Lower leg skin (tissue), 4 donors: Measurements from ENCODE around the gene AHNAK2. TPM values are rescaled to one million over a fixed set of nuclear protein-coding genes. Genes with fewer than 3 reads are reported as not detected.

Experiments
- DNase-seq, 2 donors: peaks; one replicate each; pipeline ENCODE4 v3.0.0-alpha.2; 2019; ENCODE audit warnings: low spot score in 2 of 2
- H3K4me3 ChIP-seq: fragments of 200-600 bp; sonication (generic); 2 replicates; pipeline ENCODE4 v1.5.1; 2017; ENCODE audit warnings: mild to moderate bottlenecking, low read depth; ENCODE audit not compliant: poor library complexity, severe bottlenecking
- CTCF ChIP-seq, 3 donors: fragments of 450-650 bp; IDR thresholded peaks; one replicate each; pipeline ENCODE4 v1.5.1; 2016; ENCODE audit warnings: antibody characterized with exemption in 3 of 3, mild to moderate bottlenecking in 3 of 3, moderate library complexity in 2 of 3
- POLR2A ChIP-seq, 2 donors: fragments of 450-650 bp; IDR thresholded peaks; one replicate each; pipeline ENCODE4 v1.6.1; 2016 to 2017; ENCODE audit warnings: antibody characterized with exemption in 2 of 2, mild to moderate bottlenecking in 1 of 2, moderate library complexity in 1 of 2
- WGBS, 2 donors: methylation state at CpG; one replicate each; pipeline ENCODE4 v1.1.5; 2018; 5-methylcytosine and 5-hydroxymethylcytosine counted together
- intact Hi-C: fragments of 100-400 bp; cut with DNase I; formaldehyde crosslinking; loops from one replicate; pipeline ENCODE4 v1.15.0; 2023; ENCODE audit warnings: low total_unique reads
- total RNA-seq, 4 donors: library from RNA; depleted of rRNA; stranded (reverse); fragments of >200 nt; gene quantifications; one replicate each; pipeline ENCODE4 v1.1.0, GENCODE V29; 2016

AHNAK2 gene
- total RNA-seq, 4 donors from 2014 or later, result 671 to 950 (median 756) TPM

GRCh38 chr14:104930526-104931303 is 47.5 kb downstream of the AHNAK2 start:
- intact Hi-C loops, result no loop called here
- no peak for TF ChIP-seq POLR2A (IDR thresholded peaks at IDR 0.05)
- TF ChIP-seq CTCF (IDR thresholded peaks at IDR 0.05), result no peak
- H3K4me3 ChIP-seq, result no peak overlapping the region
- WGBS, 2 donors, result 63 to 70% methylated on average over 10 of the region's 10 CpGs
- peak in 1 of 2 donors; percentile 84 for DNase-seq

GRCh38 chr14:104929268-104930230 is 48.6 kb downstream of the AHNAK2 start:
- DNase-seq, result no peak
- no peak for TF ChIP-seq POLR2A (IDR thresholded peaks at IDR 0.05)
- no peak for TF ChIP-seq CTCF (IDR thresholded peaks at IDR 0.05)
- H3K4me3 ChIP-seq, result no peak overlapping the region
- intact Hi-C loops, result no loop called here
- 81% methylated on average over 10 to 14 of the region's 15 CpGs for WGBS, 2 donors

- 80 to 83% methylated on average over 16 to 17 of the region's 17 CpGs for WGBS, 2 donors
- no peak for DNase-seq
- H3K4me3 ChIP-seq, result no peak overlapping the region
- no peak for TF ChIP-seq CTCF (IDR thresholded peaks at IDR 0.05)
- no peak for TF ChIP-seq POLR2A (IDR thresholded peaks at IDR 0.05)
- intact Hi-C loops, result no loop called here
These were observed 49.6 kb downstream of the AHNAK2 start for GRCh38 chr14:104928391-104929133.

GRCh38 chr14:104927901-104928300 is 50.3 kb downstream of the AHNAK2 start:
- WGBS, 2 donors, result 51 to 67% methylated on average over 6 to 8 of the region's 8 CpGs
- intact Hi-C loops, result no loop called here

More at GRCh38 chr14:104927901-104928300, 50.3 kb downstream of the AHNAK2 start:
- DNase-seq, result no peak
- TF ChIP-seq POLR2A (IDR thresholded peaks at IDR 0.05) (no peak), CTCF (IDR thresholded peaks at IDR 0.05) (no peak)
- H3K4me3 ChIP-seq, result no peak overlapping the region
